IMR-90 (cell line): ENCODE measurements around the gene SCAMP4. TPM values are rescaled to one million over a fixed set of nuclear protein-coding genes. Genes with fewer than 3 reads are reported as not detected.

ENCODE experiments used
- ATAC-seq: fragments of 200-7000 bp; cut with Tn5 transposase; 2 replicates; pipeline ENCODE4 v1.9.1; 2020; ENCODE audit warnings: low read depth, mild to moderate bottlenecking, moderate library complexity
- BruUV-seq: library from RNA; stranded (reverse); fragments of 400-500 nt; replicated peaks from 2 replicates; lab custom pipeline; 2021; lab: Mats Ljungman, UMichigan
- CTCF ChIA-PET: fragments of 300-600 bp; formaldehyde crosslinking; extraction: SDS; loops from one replicate; lab custom pipeline; 2021; ENCODE audit warnings: antibody characterized with exemption; lab: Yijun Ruan, JAX
- POLR2A ChIA-PET: fragments of 300-600 bp; sonication (Branson Sonifier 250); formaldehyde crosslinking; loops from one replicate; lab custom pipeline; 2022; ENCODE audit warnings: antibody characterized with exemption; ENCODE audit not compliant: unreplicated experiment; lab: Charles Lee
- DNase-seq: peaks from one replicate; pipeline ENCODE4 v3.0.0; 2013
- H2AFZ ChIP-seq: replicated peaks from 2 replicates; pipeline ENCODE3; 2013; ENCODE audit warnings: low read length, mild to moderate bottlenecking; ENCODE audit not compliant: poor library complexity
- H2AK5ac ChIP-seq: 2 replicates; pipeline ENCODE4 v1.6.1; 2013; ENCODE audit warnings: low read depth, low read length, inconsistent platforms
- H2AK9ac ChIP-seq: replicated peaks from 2 replicates; pipeline ENCODE3; 2013; ENCODE audit warnings: mild to moderate bottlenecking, low read depth, low read length, moderate library complexity; ENCODE audit not compliant: poor library complexity
- H2BK120ac ChIP-seq: 2 replicates; pipeline ENCODE4 v1.6.1; 2013; ENCODE audit warnings: low read depth, low read length, inconsistent platforms
- H2BK15ac ChIP-seq: 3 replicates; pipeline ENCODE4 v1.6.1; 2013; ENCODE audit warnings: low read depth, low read length, inconsistent platforms
- H2BK20ac ChIP-seq: 2 replicates; pipeline ENCODE4 v1.6.1; 2013; ENCODE audit warnings: low read depth, mild to moderate bottlenecking, inconsistent platforms, low read length, moderate library complexity
- H2BK5ac ChIP-seq: 2 replicates; pipeline ENCODE4 v1.6.1; 2013; ENCODE audit warnings: mild to moderate bottlenecking, low read depth, low read length, inconsistent platforms; ENCODE audit not compliant: poor library complexity, severe bottlenecking
- H3K14ac ChIP-seq: replicated peaks from 2 replicates; pipeline ENCODE4 v1.6.1; 2013; ENCODE audit warnings: low read depth, low read length, inconsistent platforms
- H3K18ac ChIP-seq: 2 replicates; pipeline ENCODE4 v1.6.1; 2013; ENCODE audit warnings: low read depth, low read length, control low read depth
- H3K23ac ChIP-seq: 2 replicates; pipeline ENCODE4 v1.6.1; 2013; ENCODE audit warnings: low read depth, low read length, inconsistent platforms
- H3K27ac ChIP-seq: 2 replicates; pipeline ENCODE4 v1.5.1; 2013; ENCODE audit warnings: mild to moderate bottlenecking, control low read depth, low read length; ENCODE audit not compliant: insufficient read depth
- H3K27me3 ChIP-seq: 2 replicates; pipeline ENCODE4 v1.6.1; 2013; ENCODE audit warnings: low read length; ENCODE audit not compliant: control insufficient read depth, insufficient read depth
- H3K36me3 ChIP-seq: 2 replicates; pipeline ENCODE4 v1.6.1; 2013; ENCODE audit warnings: low read length, mixed read lengths; ENCODE audit not compliant: control insufficient read depth, insufficient read depth
- H3K4ac ChIP-seq: 2 replicates; pipeline ENCODE4 v1.6.1; 2013; ENCODE audit warnings: low read depth, low read length, inconsistent platforms
- H3K4me1 ChIP-seq: 2 replicates; pipeline ENCODE4 v1.6.1; 2013; ENCODE audit warnings: low read length, mixed read lengths; ENCODE audit not compliant: control insufficient read depth, insufficient read depth
- H3K4me2 ChIP-seq: 2 replicates; pipeline ENCODE4 v1.6.1; 2013; ENCODE audit warnings: low read depth, mild to moderate bottlenecking, control low read depth, low read length, moderate library complexity
- H3K4me3 ChIP-seq: 2 replicates; pipeline ENCODE4 v1.5.1; 2013; ENCODE audit warnings: low read depth, mild to moderate bottlenecking, control low read depth, low read length, moderate library complexity; ENCODE audit not compliant: insufficient read depth
- H3K56ac ChIP-seq: 2 replicates; pipeline ENCODE4 v1.6.1; 2013; ENCODE audit warnings: low read length, inconsistent platforms; ENCODE audit not compliant: insufficient read depth; ENCODE audit errors: extremely low read depth
- H3K79me1 ChIP-seq, 2 experiments: 2 replicates each; pipeline ENCODE4 v1.6.1; 2013; ENCODE audit warnings: low read length in 2 of 2, inconsistent platforms in 1 of 2, low read depth in 1 of 2
- H3K9ac ChIP-seq: 2 replicates; pipeline ENCODE4 v1.6.1; 2013; ENCODE audit warnings: low read depth, low read length, control low read depth
- H3K9me1 ChIP-seq: 2 replicates; pipeline ENCODE4 v1.6.1; 2013; ENCODE audit warnings: low read length, inconsistent platforms; ENCODE audit not compliant: insufficient read depth
- H3K9me3 ChIP-seq: 2 replicates; pipeline ENCODE4 v1.6.1; 2013; ENCODE audit warnings: low read length; ENCODE audit not compliant: control insufficient read depth, insufficient read depth
- H4K20me1 ChIP-seq: 2 replicates; pipeline ENCODE4 v1.6.1; 2013; ENCODE audit warnings: low read length, inconsistent platforms; ENCODE audit not compliant: insufficient read depth
- H4K5ac ChIP-seq: 2 replicates; pipeline ENCODE4 v1.6.1; 2013; ENCODE audit warnings: mild to moderate bottlenecking, low read depth, low read length, control low read depth
- H4K8ac ChIP-seq, 2 experiments: 2 replicates each; pipeline ENCODE4 v1.6.1; 2013; ENCODE audit warnings: low read depth in 2 of 2, low read length in 2 of 2, control low read depth in 1 of 2, inconsistent platforms in 1 of 2
- H4K91ac ChIP-seq: 2 replicates; pipeline ENCODE4 v1.6.1; 2013; ENCODE audit warnings: low read depth, low read length, inconsistent platforms; ENCODE audit not compliant: insufficient read depth
- BHLHE40 ChIP-seq: fragments of 150-350 bp; IDR thresholded peaks from 2 replicates; pipeline ENCODE4 v1.6.1; 2016; ENCODE audit warnings: mild to moderate bottlenecking, low read depth, low read length
- CHD1 ChIP-seq: IDR thresholded peaks from 2 replicates; pipeline ENCODE4 v1.6.1; 2012; ENCODE audit warnings: low read depth, low read length, improper control_type of control experiment
- FOS ChIP-seq: fragments of 150-350 bp; IDR thresholded peaks from 2 replicates; pipeline ENCODE4 v1.6.1; 2016; ENCODE audit warnings: low read depth, low read length
- MAFK ChIP-seq: IDR thresholded peaks from 2 replicates; pipeline ENCODE4 v1.6.1; 2012; ENCODE audit warnings: low read depth, low read length, improper control_type of control experiment
- MAZ ChIP-seq: IDR thresholded peaks from 2 replicates; pipeline ENCODE4 v1.6.1; 2012; ENCODE audit warnings: low read depth, mild to moderate bottlenecking, low read length, improper control_type of control experiment, moderate library complexity, borderline replicate concordance
- MXI1 ChIP-seq: IDR thresholded peaks from 2 replicates; pipeline ENCODE4 v1.6.1; 2012; ENCODE audit warnings: low read depth, mild to moderate bottlenecking, low read length, moderate library complexity, borderline replicate concordance
- SMC3 ChIP-seq: fragments of 150-350 bp; IDR thresholded peaks from 2 replicates; pipeline ENCODE4 v1.6.1; 2016; ENCODE audit warnings: low read depth, mild to moderate bottlenecking, antibody characterized with exemption, low read length, moderate library complexity
- WGBS, 2 experiments: methylation state at CpG; one replicate each; pipeline versions ENCODE4 v1.1.5 to v1.1.7; 2013; ENCODE audit warnings: missing lambda C conversion rate in 2 of 2; ENCODE audit not compliant: insufficient read length in 1 of 2; ENCODE audit errors: extremely low coverage in 2 of 2; 5-methylcytosine and 5-hydroxymethylcytosine counted together
- dilution Hi-C: fragments of 300-500 bp; cut with HindIII; formaldehyde crosslinking; loops from one replicate; pipeline ENCODE4 v1.14.3; 2018; ENCODE audit warnings: low sequenced_read_pairs; ENCODE audit not compliant: unreplicated experiment
- in situ Hi-C: fragments of 300-500 bp; cut with MboI; formaldehyde crosslinking; loops from 3 replicates; pipeline ENCODE4 v1.14.3; 2019; ENCODE audit warnings: low sequenced_read_pairs, inconsistent platforms, mixed read lengths
- intact Hi-C: fragments of 100-400 bp; cut with micrococcal nuclease; formaldehyde crosslinking; loops from 2 replicates; pipeline ENCODE4 v1.10.0; 2022
- polyA plus RNA-seq, 3 experiments: library from polyadenylated mRNA; depleted of rRNA; stranded (reverse); fragments of >200 nt; gene quantifications; 2 replicates each; pipeline ENCODE4 v1.2.3, GENCODE V29; 2012; ENCODE audit warnings: low replicate concordance in 1 of 3
- total RNA-seq: library from RNA; depleted of rRNA; stranded (reverse); fragments of >200 nt; gene quantifications from 2 replicates; pipeline ENCODE4 v1.2.3, GENCODE V29; 2012
- TF ChIP-seq, protein P1 (sequence below): fragments of 150-350 bp; IDR thresholded peaks from 2 replicates; pipeline ENCODE4 v1.6.1; 2017; ENCODE audit warnings: mild to moderate bottlenecking, antibody characterized with exemption, low read length, low read depth
- TF ChIP-seq, protein P2 (sequence below): fragments of 150-350 bp; IDR thresholded peaks from 2 replicates; pipeline ENCODE4 v1.6.1; 2016; ENCODE audit warnings: low read depth, mild to moderate bottlenecking, low read length, moderate library complexity, borderline replicate concordance
- TF ChIP-seq, protein P3 (sequence below): conservative IDR thresholded peaks from 2 replicates; pipeline ENCODE4 v1.5.1; 2012; ENCODE audit warnings: mild to moderate bottlenecking, low read depth, low read length, improper control_type of control experiment

The SCAMP4 gene
- total and polyA plus RNA-seq, 2 of the 4 experiments (the other 2 are of a cell fraction): 16.1 to 28.1 TPM

DNA sequence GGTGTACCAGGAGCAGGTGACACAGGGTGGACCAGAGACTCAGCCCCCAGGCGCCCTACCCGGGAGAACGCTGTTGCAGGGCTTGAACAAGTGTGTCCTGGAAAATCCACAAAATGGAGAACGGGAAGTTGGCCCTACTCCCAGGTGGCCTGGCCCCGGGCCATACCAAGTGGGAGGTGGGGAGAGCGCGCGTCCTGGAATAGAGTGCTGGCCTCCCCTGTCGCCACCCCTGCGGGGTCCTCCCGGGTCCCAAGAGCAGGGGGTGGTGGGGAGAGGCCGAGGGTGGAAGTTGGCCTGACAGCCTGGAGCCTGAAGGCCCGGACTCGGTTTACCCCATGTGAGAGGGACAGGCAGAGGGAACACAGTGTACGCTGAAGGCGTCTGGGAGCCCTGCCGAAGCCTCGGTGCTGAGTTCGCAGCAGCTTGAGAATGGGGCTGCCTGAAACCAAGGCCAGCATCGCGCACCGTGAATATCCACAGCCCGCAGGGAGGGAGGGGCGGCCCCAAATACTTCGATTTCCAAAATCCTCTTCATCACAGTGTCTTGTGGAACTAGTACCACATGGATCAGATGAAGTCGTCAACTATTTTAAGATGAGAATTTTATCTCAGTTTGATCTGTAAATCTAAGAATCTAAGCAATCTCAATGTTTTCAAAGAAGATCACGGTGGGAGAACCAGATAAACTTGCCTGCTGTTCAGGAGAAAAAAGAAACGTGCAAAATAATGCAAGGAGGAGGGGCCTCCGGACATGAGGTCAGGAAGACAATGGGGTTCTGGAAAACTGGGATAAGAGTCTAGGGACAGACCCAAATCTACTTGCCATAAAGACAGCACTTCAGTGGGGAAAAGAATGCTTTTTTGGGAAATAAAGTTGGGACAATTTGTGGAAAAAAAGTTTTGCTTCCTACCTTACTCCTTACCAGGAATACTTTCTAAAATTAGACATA is 31.4 kb upstream of the SCAMP4 start:
- H3K9ac ChIP-seq: peak overlapping the region; percentile 41; the same call in 1 of the 2 replicates

More for the DNA sequence above, 31.4 kb upstream of the SCAMP4 start:
- intact Hi-C loops (no loop called here), dilution Hi-C loops (no loop called here), in situ Hi-C loops (no loop called here)
- Histone ChIP-seq H2BK20ac (no peak overlapping the region), H3K4me1 (peaks cover 12% of the 10 kb centered on the region), H3K18ac (no peak overlapping the region), H2AK5ac (0 out of 2 replicates have a peak overlapping the region, but pooled peaks have one; percentile 33), H2BK15ac (no peak overlapping the region), H2BK5ac (no peak overlapping the region), H3K79me1 (peaks cover 9 to 54% of the 10 kb centered on the region in 2 experiments), H3K36me3 (peaks cover 18% of the 10 kb centered on the region), H4K91ac (no peak overlapping the region; the same call in 1 of the 2 replicates), H2AFZ (no peak overlapping the region), H3K4me3 (no peak overlapping the region), H3K23ac (peak overlapping the region; percentile 27; the same call in 1 of the 2 replicates), H3K27ac (peak overlapping the region; percentile 40; the same call in 1 of the 2 replicates), H3K14ac (peak overlapping the region; percentile 27; the same call in 1 of the 2 replicates), H3K56ac (no peak overlapping the region), H4K20me1 (peaks cover 40% of the 10 kb centered on the region), H2BK120ac (no peak overlapping the region), H2AK9ac (peak overlapping the region; percentile 89), H3K9me1 (0 out of 2 replicates have a peak, but pooled peaks cover 2% of the 10 kb centered on the region), H3K4me2 (peak overlapping the region; percentile 38), H3K4ac (no peak overlapping the region; the same call in 1 of the 2 replicates), H4K8ac (0 out of 4 replicates have a peak overlapping the region, but pooled peaks of 1 of the 2 experiments have one; percentile 3), H3K27me3 (no peaks in the 10 kb centered on the region), H4K5ac (no peak overlapping the region; the same call in 1 of the 2 replicates), H3K9me3 (no peaks in the 10 kb centered on the region)
- POLR2A ChIA-PET: no interaction called here
- ATAC-seq (no peak), DNase-seq (no peak)
- CTCF ChIA-PET: no interaction called here
- WGBS, 2 experiments: 58% methylated on average over 9 of the region's 29 CpGs; no CpG with 5 or more reads in 1 of the 2 experiments
- TF ChIP-seq SMC3: no peak
- TF ChIP-seq, protein P1, sequence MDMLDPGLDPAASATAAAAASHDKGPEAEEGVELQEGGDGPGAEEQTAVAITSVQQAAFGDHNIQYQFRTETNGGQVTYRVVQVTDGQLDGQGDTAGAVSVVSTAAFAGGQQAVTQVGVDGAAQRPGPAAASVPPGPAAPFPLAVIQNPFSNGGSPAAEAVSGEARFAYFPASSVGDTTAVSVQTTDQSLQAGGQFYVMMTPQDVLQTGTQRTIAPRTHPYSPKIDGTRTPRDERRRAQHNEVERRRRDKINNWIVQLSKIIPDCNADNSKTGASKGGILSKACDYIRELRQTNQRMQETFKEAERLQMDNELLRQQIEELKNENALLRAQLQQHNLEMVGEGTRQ: no peak
- no peak for TF ChIP-seq MAFK
- no peak for TF ChIP-seq CHD1
- TF ChIP-seq BHLHE40: no peak
- TF ChIP-seq FOS: no peak
- no peak for TF ChIP-seq MXI1
- TF ChIP-seq MAZ: no peak
- TF ChIP-seq, protein P2, sequence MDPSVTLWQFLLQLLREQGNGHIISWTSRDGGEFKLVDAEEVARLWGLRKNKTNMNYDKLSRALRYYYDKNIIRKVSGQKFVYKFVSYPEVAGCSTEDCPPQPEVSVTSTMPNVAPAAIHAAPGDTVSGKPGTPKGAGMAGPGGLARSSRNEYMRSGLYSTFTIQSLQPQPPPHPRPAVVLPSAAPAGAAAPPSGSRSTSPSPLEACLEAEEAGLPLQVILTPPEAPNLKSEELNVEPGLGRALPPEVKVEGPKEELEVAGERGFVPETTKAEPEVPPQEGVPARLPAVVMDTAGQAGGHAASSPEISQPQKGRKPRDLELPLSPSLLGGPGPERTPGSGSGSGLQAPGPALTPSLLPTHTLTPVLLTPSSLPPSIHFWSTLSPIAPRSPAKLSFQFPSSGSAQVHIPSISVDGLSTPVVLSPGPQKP: no peak
- TF ChIP-seq, protein P3, sequence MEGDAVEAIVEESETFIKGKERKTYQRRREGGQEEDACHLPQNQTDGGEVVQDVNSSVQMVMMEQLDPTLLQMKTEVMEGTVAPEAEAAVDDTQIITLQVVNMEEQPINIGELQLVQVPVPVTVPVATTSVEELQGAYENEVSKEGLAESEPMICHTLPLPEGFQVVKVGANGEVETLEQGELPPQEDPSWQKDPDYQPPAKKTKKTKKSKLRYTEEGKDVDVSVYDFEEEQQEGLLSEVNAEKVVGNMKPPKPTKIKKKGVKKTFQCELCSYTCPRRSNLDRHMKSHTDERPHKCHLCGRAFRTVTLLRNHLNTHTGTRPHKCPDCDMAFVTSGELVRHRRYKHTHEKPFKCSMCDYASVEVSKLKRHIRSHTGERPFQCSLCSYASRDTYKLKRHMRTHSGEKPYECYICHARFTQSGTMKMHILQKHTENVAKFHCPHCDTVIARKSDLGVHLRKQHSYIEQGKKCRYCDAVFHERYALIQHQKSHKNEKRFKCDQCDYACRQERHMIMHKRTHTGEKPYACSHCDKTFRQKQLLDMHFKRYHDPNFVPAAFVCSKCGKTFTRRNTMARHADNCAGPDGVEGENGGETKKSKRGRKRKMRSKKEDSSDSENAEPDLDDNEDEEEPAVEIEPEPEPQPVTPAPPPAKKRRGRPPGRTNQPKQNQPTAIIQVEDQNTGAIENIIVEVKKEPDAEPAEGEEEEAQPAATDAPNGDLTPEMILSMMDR: no peak
- TSS peak; percentile 51 for BruUV-seq
